Measurements from ENCODE around the gene CYFIP2. TPM values are rescaled to one million over a fixed set of nuclear protein-coding genes. Genes with fewer than 3 reads are reported as not detected.

The CYFIP2 gene
- total RNA-seq, 1 donor from 2014 or later: 471 TPM

- no peaks in the 10 kb centered on the region for H3K9me3 Mint-ChIP-seq
- POLR2A ChIA-PET: no interaction called here
Observed at GRCh38 chr5:157347301-157348048, 81.6 kb downstream of the CYFIP2 start.

GRCh38 chr5:157348049-157348400 is 82.1 kb downstream of the CYFIP2 start:
- no peak for TF ChIP-seq CTCF (IDR thresholded peaks at IDR 0.05)
- ChIA-PET CTCF (interaction anchor here (1.3 to 1.6 kb wide), 2 partner anchors 19 to 396 kb away, joined by 4 to 5 read pairs; partner anchors contain the start of gene LSM11), POLR2A (no interaction called here)
- intact Hi-C loops (cut with micrococcal nuclease): no loop called here
- Mint-ChIP-seq H3K4me3 (no peak overlapping the region), H3K27me3 (no peaks in the 10 kb centered on the region), H3K4me1 (peaks cover 14% of the 10 kb centered on the region), H3K27ac (no peak overlapping the region), H3K9me3 (no peaks in the 10 kb centered on the region), H3K36me3 (ENCODE audit: low read depth) (peaks cover 93% of the 10 kb centered on the region)
- ATAC-seq (ENCODE audit: low read depth) (no peak), DNase-seq (no peak)

More at GRCh38 chr5:157347301-157348048, 81.6 kb downstream of the CYFIP2 start:
- no peak for DNase-seq
- no peak for ATAC-seq (ENCODE audit: low read depth)
- CTCF ChIA-PET: interaction anchor here (1.3 to 1.6 kb wide), 2 partner anchors 19 to 396 kb away, joined by 4 to 5 read pairs; partner anchors contain the start of gene LSM11
- H3K27me3 Mint-ChIP-seq: no peaks in the 10 kb centered on the region
- H3K27ac Mint-ChIP-seq: no peak overlapping the region
- TF ChIP-seq CTCF (IDR thresholded peaks at IDR 0.05): no peak
- H3K36me3 Mint-ChIP-seq (ENCODE audit: low read depth): peaks cover 93% of the 10 kb centered on the region
- intact Hi-C loops (cut with micrococcal nuclease): no loop called here
- no peak overlapping the region for H3K4me3 Mint-ChIP-seq
- H3K4me1 Mint-ChIP-seq: peaks cover 14% of the 10 kb centered on the region

- DNase-seq (no peak), ATAC-seq (ENCODE audit: low read depth) (peak; percentile 21)
- H3K4me1 Mint-ChIP-seq: peaks cover 16% of the 10 kb centered on the region
- intact Hi-C loops (cut with micrococcal nuclease): no loop called here
- no peaks in the 10 kb centered on the region for H3K27me3 Mint-ChIP-seq
- CTCF ChIA-PET: interaction anchor here (1.5 to 1.7 kb wide), 2 partner anchors 9 to 17 kb away, joined by 3 to 9 read pairs; no protein-coding TSS in a partner anchor
- POLR2A ChIA-PET: no interaction called here
- H3K36me3 Mint-ChIP-seq (ENCODE audit: low read depth): peaks cover 90% of the 10 kb centered on the region
- peak overlapping the region; percentile 66 for H3K27ac Mint-ChIP-seq
- no peaks in the 10 kb centered on the region for H3K9me3 Mint-ChIP-seq
- no peak overlapping the region for H3K4me3 Mint-ChIP-seq
- no peak for TF ChIP-seq CTCF (IDR thresholded peaks at IDR 0.05)
Observed at GRCh38 chr5:157350939-157351801, 85.2 kb downstream of the CYFIP2 start.

- ChIA-PET POLR2A (no interaction called here), CTCF (interaction anchor here (1.5 to 1.7 kb wide), 2 partner anchors 10 to 18 kb away, joined by 3 to 9 read pairs; no protein-coding TSS in a partner anchor)
- Mint-ChIP-seq H3K4me3 (no peak overlapping the region), H3K9me3 (no peaks in the 10 kb centered on the region), H3K4me1 (peaks cover 18% of the 10 kb centered on the region), H3K27me3 (no peaks in the 10 kb centered on the region), H3K36me3 (ENCODE audit: low read depth) (peaks cover 90% of the 10 kb centered on the region), H3K27ac (no peak overlapping the region)
- intact Hi-C loops (cut with micrococcal nuclease): no loop called here
- DNase-seq: no peak
- TF ChIP-seq CTCF (IDR thresholded peaks at IDR 0.05): no peak
- peak; percentile 18 for ATAC-seq (ENCODE audit: low read depth)
Observed at GRCh38 chr5:157351802-157352092, 85.8 kb downstream of the CYFIP2 start.

GRCh38 chr5:157352756-157353340 is 86.9 kb downstream of the CYFIP2 start:
- H3K27me3 Mint-ChIP-seq: no peaks in the 10 kb centered on the region
- H3K4me1 Mint-ChIP-seq: peaks cover 20% of the 10 kb centered on the region
- TF ChIP-seq CTCF (IDR thresholded peaks at IDR 0.05): no peak
- DNase-seq (no peak), ATAC-seq (ENCODE audit: low read depth) (no peak)
- peaks cover 89% of the 10 kb centered on the region for H3K36me3 Mint-ChIP-seq (ENCODE audit: low read depth)
- POLR2A ChIA-PET: no interaction called here
- H3K27ac Mint-ChIP-seq: no peak overlapping the region
- no peaks in the 10 kb centered on the region for H3K9me3 Mint-ChIP-seq
- intact Hi-C loops (cut with micrococcal nuclease): no loop called here
- CTCF ChIA-PET: no interaction called here
- H3K4me3 Mint-ChIP-seq: no peak overlapping the region
